HG02610 (cell line): ENCODE results near the gene ATOH8.

Experiments
- ATAC-seq: cut with Tn5 transposase; IDR thresholded peaks from one replicate; pipeline ENCODE4 v1.9.1; 2021; ENCODE audit warnings: mild to moderate bottlenecking, moderate library complexity; ENCODE audit not compliant: unreplicated experiment

Gene ATOH8

GRCh38 chr2:85753035-85753524 lies 711 bp upstream of the ATOH8 start:
- no peak for ATAC-seq

- ATAC-seq = no peak
Observed at GRCh38 chr2:85754313-85755095, 713 bp downstream of the ATOH8 start.

- no peak for ATAC-seq
Observed at GRCh38 chr2:85755122-85756027, 1.6 kb downstream of the ATOH8 start.

GRCh38 chr2:85756195-85756594 lies 2.4 kb downstream of the ATOH8 start:
- ATAC-seq = no peak

- no peak for ATAC-seq
Observed at GRCh38 chr2:85756822-85757435, 3.1 kb downstream of the ATOH8 start.

- ATAC-seq = no peak
Observed at GRCh38 chr2:85757860-85758259, 4.1 kb downstream of the ATOH8 start.

GRCh38 chr2:85758361-85759256 lies 4.8 kb downstream of the ATOH8 start:
- ATAC-seq = no peak

- no peak for ATAC-seq
Observed at GRCh38 chr2:85759257-85759613, 5.4 kb downstream of the ATOH8 start.

- no peak for ATAC-seq
Observed at GRCh38 chr2:85760371-85760770, 6.6 kb downstream of the ATOH8 start.

GRCh38 chr2:85760872-85761271 lies 7.1 kb downstream of the ATOH8 start:
- ATAC-seq = no peak

- no peak for ATAC-seq
Observed at GRCh38 chr2:85761512-85761944, 7.7 kb downstream of the ATOH8 start.

GRCh38 chr2:85761946-85762345 lies 8.2 kb downstream of the ATOH8 start:
- no peak for ATAC-seq

GRCh38 chr2:85763132-85763531 lies 9.3 kb downstream of the ATOH8 start:
- ATAC-seq = no peak

GRCh38 chr2:85763831-85764230 lies 10.0 kb downstream of the ATOH8 start:
- ATAC-seq = no peak

GRCh38 chr2:85765081-85765731 lies 11.4 kb downstream of the ATOH8 start:
- ATAC-seq = no peak

- no peak for ATAC-seq
Observed at GRCh38 chr2:85766229-85766628, 12.4 kb downstream of the ATOH8 start.

- no peak for ATAC-seq
Observed at GRCh38 chr2:85767803-85768665, 14.2 kb downstream of the ATOH8 start.

GRCh38 chr2:85768713-85769112 lies 14.9 kb downstream of the ATOH8 start:
- ATAC-seq = no peak
